ENCODE data around the gene IGSF23. TPM values are rescaled to one million over a fixed set of nuclear protein-coding genes. Genes with fewer than 3 reads are reported as not detected.

The IGSF23 gene
- total and polyA plus RNA-seq, 2 donors (not counting 1 experiment from before 2014, with no cell fraction given) = not detected

DNA sequence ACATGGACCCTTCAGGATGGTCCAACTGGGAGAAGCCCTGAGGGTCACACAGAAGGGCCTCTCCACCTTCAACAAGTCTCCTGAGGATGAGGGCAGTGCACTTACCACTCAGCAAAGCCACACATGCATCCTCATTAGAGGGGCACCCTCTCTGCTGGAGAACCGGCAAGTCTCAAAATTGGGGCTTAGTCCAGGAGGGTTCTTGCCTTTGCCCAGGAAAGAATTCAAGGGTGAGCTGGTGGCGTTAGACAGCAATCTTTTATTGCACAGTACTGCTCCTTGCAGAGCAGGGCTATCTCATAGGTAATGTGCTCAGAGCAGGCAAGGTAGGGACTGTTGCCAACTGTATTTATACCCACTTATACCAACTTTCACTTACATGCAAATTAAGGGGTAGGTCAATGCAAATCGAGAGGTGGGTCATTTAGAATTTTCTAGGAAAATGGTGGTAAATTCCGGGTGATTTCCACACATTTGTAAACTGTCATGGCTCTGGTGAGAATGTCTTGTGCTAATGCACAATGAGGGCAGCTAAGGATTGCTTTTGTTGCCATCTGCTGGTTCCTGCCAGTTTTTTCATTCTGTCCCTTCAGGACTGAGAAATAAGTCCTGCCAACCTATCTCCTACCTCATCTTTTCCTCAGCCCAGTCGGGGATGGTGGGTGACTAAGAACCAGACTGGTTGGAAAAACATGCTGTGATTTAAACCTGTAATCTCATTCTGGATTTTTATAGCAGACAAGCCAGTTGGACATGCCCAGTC is 27.8 kb upstream of the IGSF23 start:
- WGBS (ENCODE audit: insufficient coverage) = 96% methylated on average over 3 of the region's 5 CpGs
- H3K27ac Mint-ChIP-seq = no peak overlapping the region
- Histone ChIP-seq H3K27me3 (replicated peaks in 1 of 4; ENCODE audit: control extremely low read depth in 1 of 4, control insufficient read depth in 3 of 4, insufficient read depth in 4 of 4, low read length in 3 of 4) (peaks cover 0 to 19% (median 4%) of the 10 kb centered on the region in 4 experiments), H3K9me3 (ENCODE audit: control extremely low read depth in 1 of 3, control insufficient read depth in 2 of 3, insufficient read depth in 1 of 3, low read length in 2 of 3) (peaks cover 0 to 19% (median 0%) of the 10 kb centered on the region in 3 donors), H3K4me2 (replicated peaks; ENCODE audit: low read depth, low read length, poor library complexity, severe bottlenecking) (no peak overlapping the region), H4K20me1 (ENCODE audit: control insufficient read depth, insufficient read depth, low read length, poor library complexity, severe bottlenecking) (no peaks in the 10 kb centered on the region), H3K36me3 (replicated peaks in 1 of 2; ENCODE audit: control extremely low read depth in 1 of 2, control insufficient read depth in 1 of 2, extremely low read depth in 1 of 2, insufficient read depth in 2 of 2, low read length in 1 of 2) (no peaks in the 10 kb centered on the region), H3K79me2 (ENCODE audit: control insufficient read depth, insufficient read depth, low read length) (no peaks in the 10 kb centered on the region), H3K4me3 (ENCODE audit: control extremely low read depth in 1 of 5, extremely low read depth in 1 of 5, insufficient read depth in 1 of 5, low read depth in 2 of 5, low read length in 4 of 5) (no peak overlapping the region), H3K4me1 (ENCODE audit: control insufficient read depth in 2 of 2, insufficient read depth in 2 of 2, low read length in 2 of 2) (no peaks in the 10 kb centered on the region), H2AFZ (ENCODE audit: insufficient read depth, low read depth, low read length, poor library complexity, severe bottlenecking) (no peak overlapping the region), H3K9ac (ENCODE audit: low read length) (no peak overlapping the region), H3K27ac (ENCODE audit: low read length in 2 of 2) (no peak overlapping the region)
- no peak overlapping the region for H3K4me3 Mint-ChIP-seq
- no peak for DNase-seq
- no peaks in the 10 kb centered on the region for H3K4me1 Mint-ChIP-seq
- TF ChIP-seq, protein P1, sequence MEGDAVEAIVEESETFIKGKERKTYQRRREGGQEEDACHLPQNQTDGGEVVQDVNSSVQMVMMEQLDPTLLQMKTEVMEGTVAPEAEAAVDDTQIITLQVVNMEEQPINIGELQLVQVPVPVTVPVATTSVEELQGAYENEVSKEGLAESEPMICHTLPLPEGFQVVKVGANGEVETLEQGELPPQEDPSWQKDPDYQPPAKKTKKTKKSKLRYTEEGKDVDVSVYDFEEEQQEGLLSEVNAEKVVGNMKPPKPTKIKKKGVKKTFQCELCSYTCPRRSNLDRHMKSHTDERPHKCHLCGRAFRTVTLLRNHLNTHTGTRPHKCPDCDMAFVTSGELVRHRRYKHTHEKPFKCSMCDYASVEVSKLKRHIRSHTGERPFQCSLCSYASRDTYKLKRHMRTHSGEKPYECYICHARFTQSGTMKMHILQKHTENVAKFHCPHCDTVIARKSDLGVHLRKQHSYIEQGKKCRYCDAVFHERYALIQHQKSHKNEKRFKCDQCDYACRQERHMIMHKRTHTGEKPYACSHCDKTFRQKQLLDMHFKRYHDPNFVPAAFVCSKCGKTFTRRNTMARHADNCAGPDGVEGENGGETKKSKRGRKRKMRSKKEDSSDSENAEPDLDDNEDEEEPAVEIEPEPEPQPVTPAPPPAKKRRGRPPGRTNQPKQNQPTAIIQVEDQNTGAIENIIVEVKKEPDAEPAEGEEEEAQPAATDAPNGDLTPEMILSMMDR (IDR thresholded peaks at IDR 0.05) = no peak
- TF ChIP-seq EZH2 (IDR thresholded peaks at IDR 0.05; ENCODE audit: borderline replicate concordance, insufficient read depth, low read depth, low read length, poor library complexity, severe bottlenecking) = no peak
- H3K9me3 Mint-ChIP-seq (ENCODE audit: insufficient read depth) = no peaks in the 10 kb centered on the region
- ChIA-PET POLR2A (no interaction called here), CTCF (no interaction called here)
- peaks cover 16% of the 10 kb centered on the region for H3K27me3 Mint-ChIP-seq
- intact Hi-C loops (cut with micrococcal nuclease) = no loop called here
- no peak for ATAC-seq (ENCODE audit: low read depth)

Measured in B cell (primary cell).